GM18505 (cell line): ENCODE data around the gene GLG1.
"Not testable (repeated sequence)": the region's sequence is repeated elsewhere in the genome, so short reads cannot be mapped to it uniquely, and the experiment has no call there.

Source experiments
- ATAC-seq: cut with Tn5 transposase; IDR thresholded peaks from one replicate; pipeline ENCODE4 v1.9.1; 2021; ENCODE audit not compliant: unreplicated experiment
- POLR2A ChIP-seq: IDR thresholded peaks from 4 replicates; pipeline ENCODE4 v1.6.1; 2011; ENCODE audit warnings: borderline replicate concordance; ENCODE audit not compliant: insufficient read depth, insufficient read length; ENCODE audit errors: extremely low read depth

The GLG1 gene

GRCh38 chr16:74455619-74456289 lies 151.2 kb downstream of the GLG1 start:
- TF ChIP-seq POLR2A = no peak
- ATAC-seq = no peak

- TF ChIP-seq POLR2A = no peak
- ATAC-seq = no peak
Observed at GRCh38 chr16:74455213-74455612, 151.7 kb downstream of the GLG1 start.

DNA sequence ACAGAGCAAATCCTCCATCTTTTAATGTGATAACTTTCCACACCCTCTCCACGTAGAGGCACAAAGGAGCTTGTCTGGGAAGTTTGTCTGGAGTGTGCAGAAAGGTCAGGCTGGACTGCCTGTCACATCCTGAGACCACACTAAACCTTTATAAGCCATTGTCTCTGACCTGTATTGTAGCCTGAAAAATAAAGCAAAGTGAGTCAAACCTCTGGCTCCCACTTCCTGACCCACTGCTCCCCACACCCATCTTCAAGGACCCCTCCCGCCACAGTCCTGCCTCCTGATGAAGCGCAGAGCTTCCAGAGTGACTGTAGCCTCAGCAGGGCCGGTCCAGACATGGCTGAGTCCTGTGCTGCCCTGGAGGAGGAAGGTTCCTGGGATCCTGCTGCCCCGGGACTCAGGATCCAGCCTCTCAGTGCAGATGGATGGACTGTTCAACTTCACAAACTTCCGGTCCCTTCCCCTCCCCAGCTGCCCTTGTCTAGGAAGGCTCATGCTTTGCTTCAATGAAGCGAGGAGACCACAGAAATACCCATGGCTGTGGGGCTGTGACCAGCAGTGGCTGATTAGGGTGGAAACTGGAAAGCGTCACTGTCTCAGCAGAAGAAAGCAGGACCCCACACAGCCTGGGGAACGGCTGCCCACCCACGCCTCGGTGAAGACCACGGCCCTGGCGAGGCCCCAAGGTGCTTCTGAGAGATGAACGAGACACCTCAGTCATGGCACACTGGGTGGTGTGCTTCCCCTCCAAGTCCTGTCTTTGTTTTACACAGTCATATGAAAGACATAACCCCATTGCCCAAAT lies 154.8 kb downstream of the GLG1 start:
- ATAC-seq = peak; percentile 83

GRCh38 chr16:74450967-74451760 lies 155.8 kb downstream of the GLG1 start:
- no peak for TF ChIP-seq POLR2A
- no peak for ATAC-seq

More for the DNA sequence above, 154.8 kb downstream of the GLG1 start:
- TF ChIP-seq POLR2A = no peak

DNA sequence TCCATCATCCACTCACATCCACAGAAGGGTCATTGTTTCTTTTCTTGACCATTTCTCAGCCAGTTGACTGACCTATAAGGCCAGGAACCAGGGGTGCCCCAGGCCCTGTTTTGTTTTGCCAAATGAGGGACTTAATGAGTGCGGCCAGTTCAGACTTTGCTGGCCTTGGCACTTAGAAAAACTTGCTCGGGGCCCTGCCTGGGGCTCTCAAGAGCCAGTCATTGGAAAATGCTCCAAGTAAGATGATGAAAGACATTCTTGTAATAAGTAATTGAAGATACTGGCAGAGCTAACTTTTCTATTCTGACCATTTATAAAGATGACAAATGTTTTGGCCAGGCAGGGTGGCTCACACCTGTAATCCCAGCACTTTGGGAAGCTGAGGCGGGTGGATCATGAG lies 156.7 kb downstream of the GLG1 start:
- no peak for ATAC-seq

DNA sequence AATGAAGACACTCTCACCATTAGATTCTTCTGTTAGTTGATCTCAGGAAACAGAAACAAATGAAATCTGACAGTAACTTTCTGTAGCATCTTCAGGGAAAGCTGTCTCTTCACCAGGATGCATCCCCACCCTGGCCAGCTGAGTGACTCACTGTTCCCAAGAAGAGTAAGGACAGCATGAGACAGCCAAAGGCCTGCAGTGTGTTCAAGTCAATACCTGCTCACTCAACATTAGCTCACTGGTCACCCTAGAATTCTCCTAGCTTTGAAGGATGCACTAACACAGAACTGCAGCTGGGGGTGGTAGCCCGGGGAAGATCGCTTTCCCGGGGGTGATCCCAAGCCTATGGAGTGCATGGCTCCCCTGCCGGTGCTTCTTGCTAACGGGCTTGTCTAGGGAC lies 157.4 kb downstream of the GLG1 start:
- TF ChIP-seq POLR2A = no peak
- ATAC-seq = no peak

More for the DNA sequence above, 156.7 kb downstream of the GLG1 start:
- TF ChIP-seq POLR2A = no peak

GRCh38 chr16:74448990-74449389 lies 157.9 kb downstream of the GLG1 start:
- no peak for TF ChIP-seq POLR2A
- no peak for ATAC-seq

DNA sequence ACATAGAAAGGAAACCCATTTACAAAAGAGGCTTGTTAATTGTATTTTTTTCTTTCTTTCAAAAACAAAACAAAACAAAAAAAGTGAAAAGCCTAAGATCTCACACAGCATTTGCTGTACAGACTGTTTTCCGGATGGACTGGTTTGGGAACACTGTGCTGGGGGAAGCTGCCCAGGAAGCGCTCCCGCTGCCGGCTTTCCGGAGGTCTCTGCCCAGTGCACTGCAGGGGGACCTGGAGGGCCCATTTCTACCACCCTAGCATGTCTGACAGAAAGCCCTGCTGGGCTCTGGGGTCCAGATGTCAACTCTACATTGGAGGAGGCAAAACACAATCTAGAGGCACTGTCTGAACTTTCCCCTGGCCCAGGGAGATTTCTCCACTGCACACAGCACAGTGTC lies 159.3 kb downstream of the GLG1 start:
- no peak for ATAC-seq
- TF ChIP-seq POLR2A = no peak

DNA sequence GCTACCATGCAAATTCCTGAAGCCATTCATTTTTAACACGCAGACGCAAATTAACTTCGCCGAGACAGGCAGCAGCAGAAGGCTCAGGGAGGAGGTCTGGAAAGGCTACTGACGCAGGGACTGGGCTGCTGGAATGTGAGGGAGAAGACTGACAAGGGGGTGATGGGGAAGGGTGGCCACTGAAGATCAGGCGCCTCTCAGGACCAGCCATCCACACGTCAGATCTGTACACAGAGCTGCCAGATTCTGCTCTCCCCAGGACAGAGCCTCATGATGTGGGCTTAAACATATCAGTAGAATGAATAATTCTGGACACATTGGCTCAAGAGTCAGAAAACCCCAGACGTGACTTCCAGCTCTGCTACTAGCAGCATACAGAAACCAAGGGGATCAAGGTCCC lies 160.0 kb downstream of the GLG1 start:
- no peak for ATAC-seq
- TF ChIP-seq POLR2A = no peak

GRCh38 chr16:74443624-74444346 lies 163.1 kb downstream of the GLG1 start:
- ATAC-seq = not testable (repeated sequence)

- no peak for ATAC-seq
- no peak for TF ChIP-seq POLR2A
Observed at GRCh38 chr16:74439685-74440084, 167.2 kb downstream of the GLG1 start.

DNA sequence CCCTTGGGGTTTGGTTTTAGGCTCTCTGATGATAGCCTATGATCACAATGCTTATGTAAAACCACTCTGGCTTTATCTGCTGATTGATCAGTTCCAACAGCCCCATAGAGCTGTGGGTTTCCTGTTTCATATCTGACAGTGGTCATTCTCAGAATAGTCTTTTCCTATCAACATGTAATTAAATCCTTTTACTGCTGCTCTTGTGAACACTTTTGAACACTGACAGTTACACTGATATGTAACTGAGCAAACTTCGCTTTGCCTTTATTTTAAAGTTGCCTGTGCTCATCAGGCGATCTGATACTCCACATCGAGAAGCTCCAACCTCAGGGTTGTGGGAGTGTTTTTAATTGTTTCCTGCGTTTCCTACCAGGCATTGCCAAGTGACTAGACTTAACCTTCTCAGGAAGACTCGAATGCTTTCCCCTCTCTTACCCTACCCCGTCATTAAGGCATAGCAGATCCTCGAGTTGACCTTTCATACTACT lies 168.4 kb downstream of the GLG1 start:
- no peak for ATAC-seq
- no peak for TF ChIP-seq POLR2A

- TF ChIP-seq POLR2A = no peak
Observed at GRCh38 chr16:74431516-74431915, 175.4 kb downstream of the GLG1 start.

GRCh38 chr16:74430036-74430712 lies 176.7 kb downstream of the GLG1 start:
- not testable (repeated sequence) for ATAC-seq

More at GRCh38 chr16:74431516-74431915, 175.4 kb downstream of the GLG1 start:
- ATAC-seq = no peak

GRCh38 chr16:74428493-74428892 lies 178.4 kb downstream of the GLG1 start:
- ATAC-seq = not testable (repeated sequence)

DNA sequence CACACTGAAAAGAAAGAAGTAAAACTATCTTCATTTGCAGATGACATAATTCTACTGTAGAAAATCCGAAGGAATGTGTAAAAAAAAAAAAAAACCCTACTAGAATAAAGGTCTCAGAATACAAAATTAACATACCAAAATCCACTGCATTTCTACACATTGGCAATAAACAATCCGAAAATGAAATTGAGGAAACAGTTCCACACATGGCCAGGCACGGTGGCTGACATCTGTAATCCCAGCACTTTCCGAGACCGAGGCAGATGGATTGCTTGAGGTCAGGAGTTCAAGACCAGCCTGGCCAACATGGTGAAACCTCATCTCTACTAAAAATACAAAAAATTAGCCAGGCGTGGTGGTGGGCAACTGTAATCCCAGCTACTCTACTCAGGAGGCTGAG lies 181.2 kb downstream of the GLG1 start:
- not testable (repeated sequence) for ATAC-seq

DNA sequence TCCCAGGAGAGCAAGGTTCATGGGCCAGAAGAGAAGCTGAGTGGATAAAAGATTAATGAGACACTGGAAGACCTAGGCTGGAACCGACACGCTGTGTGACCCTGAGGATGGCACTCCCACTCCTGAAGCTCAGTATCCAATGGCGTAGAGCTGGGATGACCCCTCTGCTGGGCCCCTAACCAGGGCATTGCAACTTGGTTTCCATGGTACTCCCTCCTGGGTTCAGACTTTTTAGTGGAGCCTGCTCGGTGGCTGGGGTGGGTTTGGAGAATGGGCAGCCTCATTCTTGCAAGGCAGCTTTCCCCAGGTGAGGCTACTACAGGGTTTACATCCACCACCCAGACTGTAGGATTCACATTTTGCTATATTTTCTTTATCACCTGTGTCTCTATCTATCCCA lies 183.2 kb downstream of the GLG1 start:
- ATAC-seq = not testable (repeated sequence)

DNA sequence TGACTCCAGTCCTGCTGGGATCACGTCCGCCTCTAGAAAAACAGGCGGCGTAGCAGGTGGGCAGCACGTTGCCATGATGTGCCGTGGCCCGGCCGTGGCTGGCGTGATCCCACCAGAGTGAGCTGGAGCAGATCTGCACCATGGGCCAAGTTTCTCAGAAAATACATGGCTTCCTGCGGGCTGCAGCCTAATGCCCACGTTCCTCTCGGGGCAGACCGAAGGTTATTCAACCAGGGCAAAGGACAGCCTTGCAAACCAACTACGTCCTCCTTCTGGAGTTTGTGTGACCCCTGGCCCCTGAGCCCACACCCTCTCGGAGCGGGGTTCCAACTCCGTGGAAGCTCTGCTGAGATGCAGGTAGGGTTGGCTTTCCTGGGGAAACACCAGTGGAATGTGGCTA lies 184.8 kb downstream of the GLG1 start:
- ATAC-seq = not testable (repeated sequence)

- not testable (repeated sequence) for ATAC-seq
Observed at GRCh38 chr16:74421482-74421785, 185.5 kb downstream of the GLG1 start.
